Inferior parietal cortex (tissue), 1 donor: ENCODE results near the gene MDM4.
"Not testable (repeated sequence)": the region's sequence is repeated elsewhere in the genome, so short reads cannot be mapped to it uniquely, and the experiment has no call there.

ENCODE experiments used
- DNase-seq: peaks from one replicate; pipeline ENCODE4 v3.0.0-alpha.2; 2016; ENCODE audit errors: extremely low spot score

Gene MDM4, protein sequence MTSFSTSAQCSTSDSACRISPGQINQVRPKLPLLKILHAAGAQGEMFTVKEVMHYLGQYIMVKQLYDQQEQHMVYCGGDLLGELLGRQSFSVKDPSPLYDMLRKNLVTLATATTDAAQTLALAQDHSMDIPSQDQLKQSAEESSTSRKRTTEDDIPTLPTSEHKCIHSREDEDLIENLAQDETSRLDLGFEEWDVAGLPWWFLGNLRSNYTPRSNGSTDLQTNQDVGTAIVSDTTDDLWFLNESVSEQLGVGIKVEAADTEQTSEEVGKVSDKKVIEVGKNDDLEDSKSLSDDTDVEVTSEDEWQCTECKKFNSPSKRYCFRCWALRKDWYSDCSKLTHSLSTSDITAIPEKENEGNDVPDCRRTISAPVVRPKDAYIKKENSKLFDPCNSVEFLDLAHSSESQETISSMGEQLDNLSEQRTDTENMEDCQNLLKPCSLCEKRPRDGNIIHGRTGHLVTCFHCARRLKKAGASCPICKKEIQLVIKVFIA

DNA sequence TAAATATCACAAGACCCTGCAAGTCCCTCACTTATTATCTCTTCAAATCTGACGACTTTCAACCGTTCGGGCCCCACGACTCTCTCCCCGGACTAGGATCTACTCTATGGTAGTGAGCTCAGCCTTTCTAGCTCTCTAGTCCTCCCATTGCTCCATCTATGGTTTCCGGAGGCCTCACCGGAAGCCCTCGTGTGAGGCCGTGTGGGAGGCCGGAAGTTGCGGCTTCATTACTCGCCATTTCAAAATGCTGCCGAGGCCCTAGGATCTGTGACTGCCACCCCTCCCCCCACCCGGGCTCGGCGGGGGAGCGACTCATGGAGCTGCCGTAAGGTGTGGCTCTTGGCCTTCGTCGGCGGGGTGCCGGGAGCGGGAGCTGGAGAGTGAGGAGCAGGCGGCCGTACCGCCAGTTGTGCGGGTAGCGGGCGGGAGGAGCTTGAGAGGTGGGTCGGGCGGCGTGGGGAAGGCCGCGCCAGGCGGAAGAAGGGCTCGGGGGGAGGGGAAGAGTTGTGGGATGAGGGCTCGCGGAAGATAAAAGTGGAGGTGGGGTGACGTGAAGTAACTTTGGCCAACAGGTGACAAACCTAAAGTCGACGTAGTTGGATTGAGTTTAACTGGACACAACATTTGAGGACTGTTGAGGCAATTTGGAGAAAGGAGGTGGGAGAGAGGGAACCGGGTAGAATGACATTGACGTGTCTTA lies at the start of gene MDM4:
Gene MDM4 (plus strand): TSS at position 227 of the 700 bp plus-strand sequence. CDS start 9,113 bp downstream, outside the sequence.
- DNase-seq, result peak; percentile 97

DNA sequence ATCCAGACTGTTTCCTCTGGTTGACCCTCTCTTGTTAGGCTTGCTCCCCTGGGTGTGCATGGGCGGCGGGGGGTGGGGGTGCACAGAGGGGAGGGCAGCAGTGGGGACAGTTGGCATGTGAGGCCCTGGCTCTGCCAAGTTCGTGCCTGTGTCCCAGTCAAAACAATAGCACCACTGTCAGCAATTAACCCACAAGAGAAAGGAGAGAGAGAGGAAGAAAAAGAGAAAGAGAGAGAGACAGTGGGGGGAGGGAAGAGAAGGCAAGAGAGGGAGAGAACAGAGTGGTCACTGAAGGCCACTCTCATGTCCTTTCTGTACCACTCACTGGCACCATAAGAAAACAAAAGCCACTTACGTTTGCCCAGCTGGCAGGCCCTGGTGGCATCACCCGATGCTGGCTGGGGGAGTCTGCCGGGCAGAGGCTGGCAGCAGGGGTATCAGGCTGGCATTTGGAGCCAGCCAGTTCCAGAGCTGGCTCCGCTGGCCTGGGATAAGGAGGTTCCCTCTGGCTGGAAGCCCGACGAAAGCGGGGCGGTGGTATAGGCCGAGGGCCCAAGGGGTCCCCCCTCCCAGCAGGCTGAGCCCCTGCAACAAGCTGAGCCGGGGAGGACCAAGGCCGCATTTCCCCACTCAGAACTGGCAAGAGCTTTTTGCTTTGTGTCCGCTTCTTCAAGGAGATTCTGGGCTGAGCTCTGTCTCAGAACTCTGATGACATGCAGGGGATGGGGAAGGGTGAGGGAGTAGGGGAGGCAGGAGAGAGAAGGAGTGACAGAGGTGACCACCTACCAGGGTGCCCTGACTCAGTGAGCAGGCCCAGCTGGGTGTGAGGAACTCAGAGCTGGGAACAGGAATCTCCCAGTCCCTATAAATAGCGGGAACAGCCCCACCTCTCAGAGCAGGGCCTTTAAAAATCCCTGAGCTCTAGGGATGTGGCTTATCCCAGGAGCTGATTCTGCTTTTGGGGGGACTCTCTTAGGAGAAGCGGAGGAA lies 49.5 kb upstream of the MDM4 start:
- DNase-seq, result peak; percentile 82

DNA sequence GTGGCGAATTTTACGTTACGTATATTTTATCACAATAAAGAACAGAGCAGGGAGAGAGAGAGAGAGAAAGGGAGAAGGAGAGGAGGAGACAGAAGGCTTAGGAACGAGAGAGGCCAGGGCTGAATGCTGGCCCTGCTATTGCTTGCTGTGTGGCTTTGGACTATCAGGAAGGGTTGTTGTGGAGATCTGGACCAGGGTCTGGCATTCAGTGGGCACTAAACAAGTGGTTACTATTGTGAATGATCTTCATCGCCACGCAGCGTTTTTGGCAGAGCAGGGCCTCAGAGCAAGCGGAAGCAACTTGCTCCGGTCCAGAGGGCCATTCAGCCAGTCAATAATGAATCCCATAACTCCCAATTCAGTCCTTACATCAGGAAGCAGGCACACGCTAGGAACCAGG lies 48.0 kb upstream of the MDM4 start:
- DNase-seq, result no peak

DNA sequence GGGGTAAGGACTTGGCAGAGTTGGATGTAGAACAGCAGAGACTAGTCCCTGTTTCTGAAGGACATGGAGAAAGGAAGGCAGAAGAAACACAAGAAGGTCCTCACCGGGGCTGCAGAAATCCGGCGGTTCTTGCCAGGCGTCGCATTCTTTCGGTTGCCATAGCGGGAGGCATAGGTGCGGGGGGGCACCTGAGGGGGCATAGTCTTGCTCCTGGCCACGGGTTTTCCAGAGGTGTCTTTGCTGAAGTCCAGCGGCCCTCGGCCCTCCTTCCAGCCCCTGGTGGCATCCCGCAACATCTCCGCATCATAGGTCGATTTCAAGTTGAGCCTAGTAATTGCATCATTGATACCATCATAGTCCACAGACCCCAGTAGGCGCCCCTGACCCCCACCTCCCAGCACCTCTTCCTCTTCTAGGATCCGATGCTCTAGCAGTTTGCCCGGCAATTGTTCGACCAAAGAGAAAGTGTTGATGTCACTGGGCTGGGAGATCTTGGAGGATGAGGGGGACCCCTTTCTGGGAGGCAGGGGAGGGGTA lies 47.4 kb upstream of the MDM4 start:
- no peak for DNase-seq

DNA sequence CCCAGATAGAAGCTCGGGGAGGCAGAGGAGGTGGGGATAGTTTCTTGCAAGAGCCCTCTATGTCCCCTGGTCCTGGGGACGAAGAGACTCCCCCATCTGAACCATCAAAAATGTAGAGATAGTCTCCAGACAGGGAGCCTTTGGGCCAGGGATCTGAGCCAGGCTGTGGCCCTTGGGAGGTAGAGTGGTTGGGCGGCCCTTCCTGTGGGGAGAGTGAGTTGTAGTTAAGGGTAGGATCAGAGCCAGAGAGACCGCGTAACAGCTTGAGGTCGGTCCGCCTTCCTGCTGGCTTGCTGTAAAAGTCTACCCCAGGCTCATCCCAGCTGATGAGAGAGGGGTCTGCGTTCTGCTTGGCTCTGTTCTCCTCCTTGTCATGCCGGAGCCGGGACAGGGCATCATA lies 46.9 kb upstream of the MDM4 start:
- DNase-seq, result no peak

DNA sequence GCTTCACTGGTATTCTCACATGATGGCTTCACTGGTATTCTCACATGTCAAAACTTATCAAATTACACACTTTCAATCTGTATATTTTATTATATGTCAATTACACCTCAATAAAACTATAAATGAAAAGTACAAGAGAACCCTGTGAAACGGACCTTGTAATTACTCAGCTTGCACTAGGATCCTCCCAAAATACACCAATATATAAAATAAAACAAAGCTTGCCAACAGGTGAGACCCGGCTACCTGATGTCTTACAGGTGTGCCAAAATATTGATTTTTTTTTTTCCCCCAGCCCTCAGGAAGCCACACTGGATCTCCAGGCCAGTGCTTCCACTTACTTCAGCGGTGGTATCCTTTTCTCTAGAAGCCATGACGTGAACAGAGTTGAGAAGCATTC lies 44.5 kb upstream of the MDM4 start:
- DNase-seq, result no peak

DNA sequence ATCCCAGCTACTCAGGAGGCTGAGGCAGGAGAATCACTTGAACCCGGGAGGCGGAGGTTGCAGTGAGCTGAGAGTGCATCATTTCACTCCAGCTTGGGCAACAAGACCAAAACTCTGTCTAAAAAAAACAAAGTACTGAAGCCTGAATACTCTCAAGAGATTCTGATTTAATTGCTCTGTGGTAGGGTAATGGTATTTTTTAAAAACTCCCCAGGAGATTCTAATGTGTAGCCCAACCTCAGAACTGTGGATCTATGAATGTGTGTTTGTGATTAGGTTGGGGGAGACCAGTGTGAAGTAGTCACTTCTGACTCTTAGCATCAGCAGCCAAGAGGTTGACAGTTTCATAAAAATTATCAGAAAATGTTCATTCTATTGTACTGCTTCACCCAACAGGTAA lies 43.5 kb upstream of the MDM4 start:
- no peak for DNase-seq

DNA sequence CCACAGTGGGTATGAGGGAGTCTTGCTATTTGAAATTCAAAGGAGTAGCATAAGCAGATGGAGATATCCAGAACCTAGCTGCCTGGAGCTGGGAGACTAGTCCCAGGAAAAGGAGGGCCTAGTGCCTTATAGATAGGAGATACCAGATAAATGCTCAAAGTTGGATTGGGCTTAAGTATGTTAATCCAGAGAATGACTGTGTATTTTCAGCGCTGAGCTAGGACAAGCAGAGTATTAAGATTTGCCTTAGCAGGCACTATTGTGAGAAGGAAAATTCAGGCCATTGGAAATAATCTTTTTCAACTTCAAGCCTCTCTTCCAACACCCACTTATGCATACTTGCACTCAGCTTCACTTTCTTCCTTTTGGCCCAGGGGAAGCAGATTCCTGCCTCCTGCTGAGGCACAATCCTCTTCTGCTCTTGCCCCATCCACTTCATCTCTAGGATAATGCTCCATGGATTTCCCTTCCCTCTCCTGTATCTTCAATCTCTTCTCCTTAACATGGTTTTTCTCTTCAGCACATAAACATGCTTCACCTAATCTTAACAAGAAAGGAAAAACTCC lies 42.7 kb upstream of the MDM4 start:
- no peak for DNase-seq

DNA sequence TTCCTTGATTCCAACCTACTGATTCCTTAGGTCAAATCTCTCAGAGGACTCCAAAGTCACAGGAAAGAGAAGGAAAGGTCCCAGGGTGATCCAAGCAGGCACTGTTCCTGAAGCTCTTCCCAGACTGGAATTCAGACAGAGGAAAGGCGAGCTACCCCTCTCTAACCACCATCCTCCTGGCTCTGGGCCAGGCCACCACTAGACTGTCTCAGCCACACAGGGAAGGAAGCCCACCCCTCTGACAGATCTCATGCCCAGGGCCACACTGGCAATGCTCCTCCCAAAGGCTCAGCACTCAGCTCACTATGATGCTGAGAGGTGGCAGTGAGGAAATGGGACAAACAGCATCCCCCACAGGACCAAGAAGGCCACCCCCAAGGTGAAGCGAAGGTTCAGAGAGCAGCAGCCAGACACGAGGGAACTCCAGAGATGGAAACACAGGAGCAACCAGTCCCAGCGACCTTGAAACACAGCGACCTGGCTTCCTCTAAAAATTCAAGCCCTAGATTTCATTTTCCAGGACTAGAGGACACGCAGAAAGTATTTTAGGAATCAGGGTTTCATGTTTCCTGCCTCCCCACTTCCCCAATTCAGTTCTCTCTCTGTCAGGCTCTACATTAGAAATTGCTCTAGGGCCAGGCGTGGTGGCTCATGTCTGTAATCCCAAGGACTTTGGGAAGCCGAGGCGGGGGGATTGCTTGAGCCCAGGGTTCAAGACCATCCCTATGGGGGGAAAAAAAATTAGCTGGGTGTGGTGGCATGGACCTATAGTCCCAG lies 40.4 kb upstream of the MDM4 start:
- DNase-seq, result no peak

DNA sequence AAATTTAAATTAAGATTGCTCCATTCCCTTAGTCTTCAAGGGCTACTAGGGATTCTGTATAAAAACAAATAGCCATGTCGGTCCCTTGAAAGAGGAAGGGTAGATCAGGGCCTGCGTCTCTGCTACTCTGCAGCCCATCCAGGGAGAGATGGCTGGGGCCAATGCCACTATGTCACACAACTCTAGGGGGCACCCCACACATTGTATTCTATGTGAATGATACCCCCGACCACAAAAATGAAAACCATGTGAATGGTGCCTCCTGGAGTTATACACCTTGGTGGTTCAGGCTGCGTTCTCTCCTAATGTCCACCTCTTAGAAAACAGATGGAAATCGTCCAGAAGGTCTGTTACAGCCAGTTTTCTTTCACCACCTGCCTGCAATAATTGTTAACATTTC lies 39.6 kb upstream of the MDM4 start:
- no peak for DNase-seq

DNA sequence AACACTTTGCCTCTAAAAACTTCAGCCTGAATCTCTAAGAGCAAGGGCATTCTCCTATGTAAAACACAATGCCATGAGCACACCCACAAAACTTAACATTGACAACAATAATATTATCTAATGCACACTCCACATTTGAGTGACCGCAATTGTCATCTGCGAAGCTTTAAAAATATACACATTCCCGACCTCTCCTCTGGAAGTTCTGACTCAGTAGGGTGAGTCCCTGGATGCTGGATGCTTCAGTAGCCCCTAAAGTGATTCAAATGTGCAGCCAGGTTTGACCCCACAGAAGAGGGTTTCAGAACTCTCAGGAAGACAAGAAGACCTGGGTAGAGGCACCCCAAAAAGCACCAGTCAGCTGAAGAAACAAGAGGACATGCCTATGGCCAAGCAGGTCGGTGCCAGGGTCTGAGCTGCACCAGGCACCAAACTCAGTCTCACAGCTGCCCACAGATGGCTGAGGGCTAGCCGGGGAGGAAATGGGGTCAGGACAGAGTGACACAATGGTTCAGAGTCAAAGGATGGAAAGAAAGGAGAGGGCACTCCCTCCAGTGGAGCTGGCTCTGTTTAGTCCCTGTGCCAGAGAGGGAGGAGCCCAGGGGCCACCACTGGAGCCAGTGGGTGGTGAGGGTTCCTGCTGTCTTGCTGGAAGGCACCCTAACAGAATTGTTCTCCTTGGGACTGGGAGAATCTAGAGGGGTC lies 39.0 kb upstream of the MDM4 start:
- DNase-seq, result peak; percentile 76

DNA sequence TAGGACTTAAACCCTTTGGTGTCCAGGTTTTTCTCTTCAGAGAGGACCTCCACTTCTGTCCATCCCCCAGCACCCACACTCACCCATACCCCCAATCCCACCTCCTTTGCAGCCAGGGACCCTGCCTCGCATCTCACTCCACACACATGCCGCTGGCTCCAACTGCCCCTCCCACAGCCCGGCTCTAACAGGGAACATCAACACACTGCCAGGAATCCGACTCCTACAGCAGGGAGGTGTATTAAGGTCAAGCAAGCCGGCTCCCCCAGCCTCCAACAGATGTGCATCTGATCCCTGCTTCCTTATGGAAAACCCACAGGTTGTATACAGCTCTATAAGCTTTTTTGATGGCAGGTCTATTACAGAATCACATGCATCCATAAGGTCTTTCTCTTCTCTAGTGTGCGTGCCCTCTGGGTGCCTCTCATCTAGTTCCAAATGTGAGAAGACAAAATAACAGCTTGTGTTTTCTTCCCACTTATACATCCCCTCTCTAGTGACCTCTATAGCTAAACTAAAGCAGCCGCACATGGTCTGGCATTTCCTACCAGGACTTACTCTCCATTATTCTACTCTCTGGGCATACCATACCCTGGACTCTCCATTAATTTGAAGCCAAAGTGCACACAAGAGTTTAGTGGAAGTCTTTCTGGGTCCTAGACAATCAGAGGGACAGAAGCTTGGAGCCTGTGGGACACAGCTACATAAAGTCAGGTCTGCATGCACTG lies 37.9 kb upstream of the MDM4 start:
- no peak for DNase-seq

DNA sequence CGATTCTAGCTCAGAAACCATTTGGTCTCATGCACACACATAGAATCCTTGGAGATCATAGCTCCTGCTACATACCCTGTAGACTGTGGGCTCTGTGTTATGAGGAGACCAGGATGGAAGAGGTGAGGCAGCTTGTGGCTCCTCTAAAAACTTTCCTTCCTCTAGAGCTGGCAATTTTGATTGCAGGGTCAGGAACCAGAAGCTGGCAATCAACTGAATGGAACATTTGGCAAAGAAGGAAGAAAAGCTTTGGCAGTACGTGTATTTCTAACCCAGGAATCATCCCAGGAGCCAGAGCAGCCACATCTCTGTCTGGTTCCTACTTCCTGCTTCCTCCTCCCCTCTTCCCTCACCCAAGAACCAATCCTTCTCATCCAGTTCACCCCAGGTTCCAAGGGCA lies 37.3 kb upstream of the MDM4 start:
- no peak for DNase-seq

DNA sequence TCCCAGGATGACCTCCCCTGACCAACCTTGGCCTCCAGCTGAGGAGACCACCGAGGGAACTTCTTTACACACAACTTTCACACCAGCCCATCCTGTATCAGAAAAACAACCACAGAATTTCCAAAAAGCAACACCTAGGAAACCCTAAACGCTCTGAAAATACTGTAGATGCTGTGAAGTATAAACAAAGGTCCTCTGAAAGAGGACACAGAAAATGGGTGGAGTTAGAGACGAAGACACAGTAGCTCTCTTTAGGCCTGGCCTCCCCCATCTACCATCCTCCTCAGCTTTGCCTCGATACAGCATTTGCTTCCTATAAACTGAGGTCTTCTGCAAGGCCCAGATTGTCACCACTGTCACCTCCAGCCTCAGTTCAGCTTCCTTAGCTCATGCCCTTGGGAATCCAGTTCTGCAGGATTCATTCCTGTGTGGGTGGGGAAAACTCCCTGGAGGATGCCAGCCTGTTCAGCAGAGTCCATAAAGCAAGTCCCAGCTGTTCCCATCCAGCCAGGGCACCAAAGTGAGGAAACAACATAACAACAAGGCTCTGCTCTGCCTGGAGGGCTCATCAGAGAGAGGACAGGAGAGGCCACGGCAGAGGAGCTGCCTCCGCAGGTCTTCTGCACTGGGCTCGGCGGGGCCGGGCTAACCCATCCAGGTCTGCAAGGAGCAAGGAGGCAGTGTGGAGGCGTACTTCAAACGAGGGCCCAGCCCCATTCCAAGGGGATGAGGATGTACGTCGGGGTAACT lies 36.6 kb upstream of the MDM4 start:
- no peak for DNase-seq

DNA sequence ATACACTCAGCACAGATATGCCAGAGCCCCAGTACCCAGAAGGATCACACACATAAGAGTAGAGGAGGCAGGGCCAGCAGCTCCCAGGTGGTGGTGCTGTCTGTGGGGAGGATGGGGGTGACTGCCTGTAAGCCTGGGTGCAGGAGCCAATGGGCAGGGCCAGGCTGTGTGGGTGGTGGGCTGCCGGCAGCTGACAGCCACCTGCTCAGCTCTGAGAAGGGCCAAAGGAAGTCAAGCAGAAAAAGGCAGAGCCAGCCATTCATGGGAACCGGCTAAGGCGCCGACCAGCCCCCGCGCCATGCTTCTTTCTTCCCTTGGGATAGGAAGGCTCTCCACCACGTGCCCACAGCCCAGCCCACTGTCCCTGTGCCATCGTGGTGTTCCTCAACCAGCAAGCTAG lies 35.7 kb upstream of the MDM4 start:
- no peak for DNase-seq

DNA sequence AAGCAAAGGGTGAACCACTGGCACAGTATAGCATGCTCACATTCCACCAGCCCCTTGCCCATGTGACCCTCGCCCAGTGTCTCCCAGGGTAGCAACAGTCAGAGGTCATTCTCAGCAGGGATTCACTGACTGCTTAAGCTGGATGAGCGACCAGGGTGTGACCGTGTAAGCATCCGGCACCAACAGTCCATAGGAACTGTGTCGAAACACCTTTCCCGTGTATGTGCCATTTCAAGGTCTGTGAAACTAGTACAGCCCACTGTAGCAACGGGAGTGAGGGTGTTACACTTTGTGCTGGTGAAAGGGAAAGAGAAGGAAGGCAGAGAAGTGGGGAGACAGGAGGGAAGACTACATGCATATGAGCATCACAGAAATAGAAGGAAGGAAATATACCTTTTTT lies 32.4 kb upstream of the MDM4 start:
- no peak for DNase-seq

DNA sequence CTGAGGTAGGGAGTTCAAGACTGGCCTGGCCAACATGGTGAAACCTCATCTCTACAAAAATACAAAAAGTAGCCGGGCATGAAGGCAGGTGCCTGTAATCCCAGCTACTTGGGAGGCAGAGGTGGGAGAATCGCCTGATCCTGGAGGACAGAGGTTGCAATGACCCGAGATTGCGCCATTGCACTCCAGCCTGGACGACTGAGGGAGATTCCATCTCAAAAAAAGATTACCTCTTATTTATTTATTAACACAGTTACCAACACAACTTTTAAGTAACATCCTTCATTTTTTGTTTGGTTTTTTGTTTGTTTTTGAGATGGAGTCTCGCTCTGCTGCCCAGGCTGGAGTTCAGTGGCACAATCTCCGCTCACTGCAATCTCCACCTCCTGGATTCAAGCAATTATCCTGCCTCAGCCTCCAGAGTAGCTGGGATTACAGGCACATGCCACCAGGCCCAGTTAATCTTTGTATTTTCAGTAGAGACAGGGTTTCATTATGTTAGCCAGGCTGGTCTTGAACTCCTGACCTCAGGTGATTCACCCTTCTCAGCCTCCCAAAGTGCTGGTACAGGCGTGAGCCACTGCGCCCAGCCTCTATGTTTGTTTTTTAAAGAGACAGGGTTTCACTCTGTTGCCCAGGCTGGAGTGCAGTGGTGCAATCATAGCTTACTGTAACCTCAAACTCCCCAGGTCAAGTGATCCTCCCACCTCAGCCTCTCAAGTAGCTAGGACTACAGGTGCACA lies 29.5 kb upstream of the MDM4 start:
- not testable (repeated sequence) for DNase-seq

DNA sequence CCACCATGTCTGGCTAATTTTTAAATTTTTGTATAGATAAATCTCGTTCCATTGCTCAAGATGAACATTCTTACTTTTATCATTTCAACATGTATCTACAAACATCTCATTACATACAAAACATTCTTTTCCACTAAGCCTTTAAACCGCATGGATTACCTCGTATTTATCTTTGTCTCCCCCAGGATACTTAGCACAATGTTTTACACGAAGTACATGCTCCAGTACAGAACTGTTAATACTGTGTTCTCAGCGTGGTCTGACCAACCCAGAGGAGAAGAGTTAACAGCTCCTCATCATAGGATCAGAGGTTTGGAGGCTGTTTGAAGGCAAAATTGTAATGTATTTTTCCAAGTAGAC lies 29.0 kb upstream of the MDM4 start:
- DNase-seq, result no peak
